Pons (tissue), 1 donor: ENCODE measurements around the gene C7orf25.

Experiments used
- DNase-seq: peaks from one replicate; pipeline ENCODE4 v3.0.0-alpha.2; 2016; ENCODE audit warnings: low spot score

Gene C7orf25

DNA sequence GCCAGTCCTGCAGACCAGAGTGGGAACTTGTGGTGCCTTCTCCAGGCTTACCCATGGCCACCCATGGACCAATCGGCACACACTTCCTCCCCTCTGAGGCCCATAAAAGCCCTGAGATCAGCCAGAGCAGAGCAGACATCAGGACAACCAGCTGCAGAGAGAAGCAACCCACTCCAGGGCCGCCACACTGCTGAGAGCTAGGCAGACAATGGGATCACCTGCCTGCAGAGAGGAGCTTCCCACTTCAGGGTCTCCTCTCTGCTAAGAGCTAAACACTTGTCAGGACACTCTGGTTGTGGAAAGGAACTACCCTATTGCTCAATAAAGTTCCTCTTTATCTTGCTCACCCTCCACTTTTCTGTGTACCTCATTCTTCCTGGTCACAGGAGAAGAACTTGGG is 34.0 kb downstream of the C7orf25 start:
- no peak for DNase-seq

DNA sequence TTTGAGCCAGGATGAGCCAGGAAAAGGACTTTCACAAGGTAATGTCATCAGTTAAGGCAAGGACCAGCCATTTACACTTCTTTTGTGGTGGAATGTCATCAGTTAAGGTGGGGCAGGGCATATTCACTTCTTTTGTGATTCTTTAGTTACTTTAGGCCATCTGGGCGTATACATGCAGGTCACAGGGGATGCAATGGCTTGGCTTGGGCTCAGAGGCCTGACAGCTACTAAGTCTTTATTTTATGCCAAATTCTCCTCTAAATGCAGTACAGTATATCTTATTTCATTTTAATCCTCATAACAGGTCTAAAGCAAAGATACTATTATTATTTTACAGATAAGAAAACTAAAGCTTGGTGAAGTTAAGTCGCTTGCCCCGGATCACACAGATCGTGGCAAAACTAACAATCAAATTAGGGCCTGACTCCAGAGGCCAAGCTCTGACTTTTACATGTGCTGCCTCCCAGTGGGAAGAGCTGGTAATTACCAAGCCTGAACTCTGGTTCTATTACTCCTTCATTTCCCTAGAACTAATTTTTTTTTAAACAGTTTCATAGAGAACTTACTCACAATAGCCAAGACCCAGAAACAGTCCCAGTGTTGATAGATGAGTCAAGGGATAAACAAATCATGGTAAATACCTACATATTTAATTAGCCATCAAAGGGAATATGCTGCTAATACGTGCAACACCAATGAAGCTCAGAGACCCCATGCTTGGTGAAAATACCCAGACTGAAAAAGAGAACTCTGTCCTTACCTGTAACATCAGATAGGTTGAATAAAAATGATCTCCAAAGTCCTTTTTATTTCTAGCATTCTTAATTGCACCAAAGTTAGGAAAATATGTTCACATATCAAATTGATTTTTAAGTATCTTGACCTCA is 35.4 kb downstream of the C7orf25 start:
- peak; percentile 64 for DNase-seq

DNA sequence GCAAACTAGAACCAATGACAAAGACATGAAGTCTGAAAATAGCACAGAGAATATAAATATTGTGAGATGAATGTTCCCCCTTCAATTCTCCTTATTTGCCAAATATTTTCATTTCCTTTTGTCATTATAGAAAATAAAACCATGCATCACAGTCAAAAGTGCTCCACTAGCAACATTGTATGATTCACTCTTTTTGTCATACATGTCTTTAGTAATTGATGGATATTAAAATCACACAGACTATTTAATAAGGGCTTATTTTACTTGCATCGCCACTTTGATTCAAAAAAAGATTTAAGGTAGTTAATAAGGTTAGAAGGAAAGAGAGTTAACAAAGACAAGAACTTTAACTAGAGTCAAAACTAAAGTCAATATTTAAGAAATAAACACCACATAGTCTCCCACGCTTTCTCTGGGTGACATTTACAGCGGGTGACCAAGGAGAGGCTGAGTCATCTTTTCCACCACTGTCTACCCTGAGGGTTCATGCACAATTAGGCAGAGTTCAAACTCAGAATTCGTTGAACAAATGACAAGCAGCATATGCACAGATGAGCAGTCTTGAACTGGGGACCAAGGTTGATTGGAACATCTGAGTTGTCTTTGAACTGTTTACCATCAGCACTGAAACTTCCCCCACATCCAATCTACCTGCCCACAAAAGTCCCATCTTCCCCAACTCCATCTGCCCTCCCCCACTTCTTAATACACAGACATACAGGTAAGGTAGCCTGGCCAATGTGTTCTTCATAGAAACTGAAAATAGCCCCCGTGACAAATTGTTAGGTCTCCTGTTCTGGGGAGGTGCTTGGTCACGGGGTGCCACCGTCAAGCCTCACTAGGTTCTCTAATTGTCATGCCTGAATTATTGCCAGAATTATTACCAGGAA is 42.5 kb downstream of the C7orf25 start:
- DNase-seq = no peak

DNA sequence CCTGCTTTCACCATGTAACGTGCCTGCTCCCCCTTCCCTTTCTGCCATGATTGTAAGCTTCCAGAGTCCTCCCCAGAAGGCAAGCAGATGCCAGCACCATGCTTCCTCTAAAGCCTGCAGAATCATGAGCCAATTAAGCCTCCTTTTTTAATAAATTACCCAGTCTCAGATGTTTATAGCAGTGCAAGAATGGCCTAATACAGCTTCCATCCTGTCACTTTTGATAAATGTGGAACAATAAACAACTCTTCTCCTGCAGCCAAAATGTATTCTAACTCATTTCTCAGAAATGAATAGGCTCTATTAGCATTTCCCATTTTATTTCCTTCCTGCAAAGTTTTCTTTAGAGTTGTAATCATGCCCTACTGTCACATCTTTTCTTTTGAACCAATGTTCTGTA is 43.4 kb downstream of the C7orf25 start:
- no peak for DNase-seq
